Measurements from ENCODE around the gene HNRNPCL4. TPM values are rescaled to one million over a fixed set of nuclear protein-coding genes. Genes with fewer than 3 reads are reported as not detected.

HNRNPCL4 gene
- not detected in 2 replicates for total RNA-seq

DNA sequence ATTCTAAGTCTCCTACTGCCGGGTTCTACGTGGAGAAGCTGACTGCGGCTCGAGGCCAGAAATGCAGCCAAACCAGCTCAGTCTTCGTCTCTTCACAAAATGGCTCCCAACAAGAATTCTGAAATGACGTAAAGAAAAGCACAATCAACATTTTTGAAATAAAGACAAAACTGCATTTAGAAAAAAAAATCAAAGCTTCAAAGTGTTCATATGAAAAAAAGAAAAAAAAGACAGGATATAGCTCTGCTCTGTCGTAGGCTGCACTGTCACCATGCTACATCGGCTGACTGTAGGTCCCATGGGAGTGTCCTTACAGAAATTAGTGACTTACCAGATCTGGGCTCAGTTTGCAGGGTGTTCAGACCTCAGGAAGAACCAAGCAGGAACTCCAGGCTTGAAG lies at the start of gene HNRNPCL4:
Gene HNRNPCL4, minus strand, starts transcription at position 101 of the 400 bp plus-strand sequence. CDS start 164 bp downstream, outside the sequence.

DNA sequence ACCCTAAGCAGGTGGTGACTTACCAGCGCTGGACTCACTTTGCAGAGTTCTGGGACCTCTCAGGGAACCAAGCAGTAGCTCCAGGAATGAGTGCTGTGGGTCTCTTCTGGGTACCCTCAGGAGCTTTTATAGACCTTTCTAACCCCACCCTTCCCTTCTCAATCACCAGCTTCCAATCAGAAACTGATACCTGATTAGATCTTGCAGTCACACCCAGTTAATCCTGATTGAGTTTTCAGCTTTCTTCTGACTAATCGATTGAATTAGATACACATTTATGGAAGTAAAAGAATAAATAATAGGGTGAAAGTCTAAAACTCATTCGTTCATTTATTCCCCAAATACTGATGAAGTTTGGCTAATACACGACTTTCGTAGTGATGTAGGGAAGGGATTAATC lies 35.9 kb upstream of the HNRNPCL4 start, which contains the start of gene PRAMEF13:
Gene PRAMEF13, minus strand, starts transcription at position 101 of the 400 bp plus-strand sequence. CDS start 1,820 bp downstream, outside the sequence.

DNA sequence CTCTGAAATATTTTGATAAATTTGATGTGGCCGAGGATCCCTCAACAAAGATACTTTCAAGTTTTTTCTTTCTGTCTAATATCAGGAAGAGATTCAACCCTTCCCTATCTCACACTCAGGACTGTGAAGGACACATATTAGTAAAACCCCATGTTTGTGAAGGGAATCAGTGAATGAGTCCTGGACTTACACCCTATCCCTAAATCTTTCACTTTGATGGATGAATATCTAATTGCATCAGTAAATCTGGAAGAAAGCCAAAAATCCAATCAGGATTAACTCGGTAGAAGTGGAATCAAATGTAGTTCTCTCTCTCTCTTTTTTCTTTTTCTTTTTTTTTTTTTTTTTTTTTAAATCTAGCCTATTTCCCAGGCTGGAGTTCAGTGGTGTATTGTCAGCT lies 6.1 kb upstream of the HNRNPCL4 start, which contains the start of gene PRAMEF9:
Gene PRAMEF9, plus strand, starts transcription at position 301 of the 400 bp plus-strand sequence. CDS start 3,433 bp downstream, outside the sequence.

DNA sequence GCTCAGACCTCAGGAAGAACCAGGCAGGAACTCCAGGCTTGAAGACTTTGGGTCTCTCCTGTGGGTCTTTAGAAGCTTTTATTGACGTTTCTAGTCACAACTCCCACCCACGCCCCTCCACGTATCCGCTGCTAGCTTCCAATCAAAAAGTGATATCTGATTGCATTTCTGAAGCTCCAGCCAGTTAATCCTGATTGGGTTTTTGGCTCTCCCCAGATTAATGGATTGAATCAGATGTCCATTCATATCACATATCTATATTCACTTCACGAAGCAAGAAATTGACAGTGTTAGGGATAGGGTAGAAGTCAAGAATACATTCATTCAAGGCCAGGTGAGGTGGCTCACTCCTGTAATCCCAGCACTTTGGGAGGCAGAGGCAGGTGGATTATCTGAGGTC lies 9.5 kb downstream of the HNRNPCL4 start, which contains the start of gene PRAMEF26:
Gene PRAMEF26, minus strand, starts transcription at position 101 of the 400 bp plus-strand sequence. CDS start 2,914 bp downstream, outside the sequence.

DNA sequence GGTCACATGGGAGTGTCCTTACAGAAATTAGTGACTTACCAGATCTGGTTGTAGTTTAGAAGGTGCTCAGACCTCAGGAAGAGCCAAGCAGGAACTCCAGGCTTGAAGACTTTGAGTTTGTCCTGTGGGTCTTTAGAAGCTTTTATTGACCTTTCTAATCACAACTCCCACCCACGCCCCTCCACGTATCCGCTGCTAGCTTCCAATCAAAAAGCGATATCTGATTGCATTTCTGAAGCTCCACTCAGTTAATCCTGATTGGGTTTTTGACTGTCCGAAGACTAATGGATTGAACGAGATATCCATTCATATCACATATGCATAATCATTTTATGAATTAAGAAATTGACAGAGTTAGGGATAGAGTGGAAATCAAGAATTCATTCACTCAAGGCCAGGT lies 48.7 kb downstream of the HNRNPCL4 start, which contains the start of gene HNRNPCL2:
Gene HNRNPCL2, minus strand, starts transcription at position 101 of the 400 bp plus-strand sequence. CDS start 454 bp downstream, outside the sequence.

Other genes starting within 250 kb of the HNRNPCL4 start
- gene PRAMEF7, start 249.0 kb downstream of the HNRNPCL4 start, total RNA-seq, result not detected in 2 replicates
- not detected in 2 replicates for gene PRAMEF6, start 218.1 kb downstream of the HNRNPCL4 start, total RNA-seq
- gene PRAMEF27, start 109.1 kb downstream of the HNRNPCL4 start, total RNA-seq, result not detected in 2 replicates
- not detected in 2 replicates for gene HNRNPCL3, start 104.9 kb downstream of the HNRNPCL4 start, total RNA-seq
- gene PRAMEF25, start 94.9 kb downstream of the HNRNPCL4 start, total RNA-seq, result not detected in 2 replicates
- gene HNRNPCL2, start 48.8 kb downstream of the HNRNPCL4 start, total RNA-seq, result not detected in 2 replicates
- not detected in 2 replicates for gene PRAMEF26, start 9.6 kb downstream of the HNRNPCL4 start, total RNA-seq
- not detected in 2 replicates for gene PRAMEF9, start 6.2 kb upstream of the HNRNPCL4 start, total RNA-seq
- not detected in 2 replicates for gene PRAMEF13, start 35.8 kb upstream of the HNRNPCL4 start, total RNA-seq
- not detected in 2 replicates for gene PRAMEF18, start 60.5 kb upstream of the HNRNPCL4 start, total RNA-seq
- not detected in 2 replicates for gene PRAMEF5, start 88.6 kb upstream of the HNRNPCL4 start, total RNA-seq
- not detected in 2 replicates for gene PRAMEF8, start 119.5 kb upstream of the HNRNPCL4 start, total RNA-seq
- gene PRAMEF33, start 137.9 kb upstream of the HNRNPCL4 start, total RNA-seq, result not detected in 2 replicates
- not detected in 2 replicates for gene PRAMEF15, start 149.9 kb upstream of the HNRNPCL4 start, total RNA-seq
- gene PRAMEF14, start 181.5 kb upstream of the HNRNPCL4 start, total RNA-seq, result not detected in 2 replicates
- gene PRAMEF19, start 206.3 kb upstream of the HNRNPCL4 start, total RNA-seq, result not detected in 2 replicates
- not detected in 2 replicates for gene PRAMEF17, start 224.0 kb upstream of the HNRNPCL4 start, total RNA-seq
- not detected in 2 replicates for gene PRAMEF20, start 244.8 kb upstream of the HNRNPCL4 start, total RNA-seq

Measured in endothelial cell of coronary artery (primary cell).